NK-92 (cell line): ENCODE data around the gene RHOBTB1.

Source experiments
- DNase-seq: peaks from one replicate; lab custom pipeline; 2025; ENCODE audit not compliant: unreplicated experiment; lab: John Stamatoyannopoulos, UW

RHOBTB1 gene

DNA sequence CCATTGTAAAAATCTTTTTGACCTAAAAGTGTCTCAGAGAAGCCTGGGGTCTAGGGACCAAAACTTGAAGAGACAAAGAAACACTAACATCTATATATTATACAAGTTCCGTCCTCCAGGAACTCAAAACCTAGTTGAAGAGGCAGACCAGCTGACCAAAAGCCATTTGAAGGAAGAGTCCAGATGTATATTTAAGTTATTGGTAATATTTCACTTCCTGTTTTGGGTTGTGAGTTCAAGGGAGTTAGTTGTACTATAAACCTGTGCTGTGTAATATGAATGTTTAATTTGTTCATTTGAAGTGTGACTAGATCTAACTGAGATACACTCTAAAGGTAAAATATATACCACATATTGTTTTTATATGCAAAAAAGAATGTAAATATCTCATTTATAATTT is 120.7 kb downstream of the RHOBTB1 start:
- DNase-seq = no peak

DNA sequence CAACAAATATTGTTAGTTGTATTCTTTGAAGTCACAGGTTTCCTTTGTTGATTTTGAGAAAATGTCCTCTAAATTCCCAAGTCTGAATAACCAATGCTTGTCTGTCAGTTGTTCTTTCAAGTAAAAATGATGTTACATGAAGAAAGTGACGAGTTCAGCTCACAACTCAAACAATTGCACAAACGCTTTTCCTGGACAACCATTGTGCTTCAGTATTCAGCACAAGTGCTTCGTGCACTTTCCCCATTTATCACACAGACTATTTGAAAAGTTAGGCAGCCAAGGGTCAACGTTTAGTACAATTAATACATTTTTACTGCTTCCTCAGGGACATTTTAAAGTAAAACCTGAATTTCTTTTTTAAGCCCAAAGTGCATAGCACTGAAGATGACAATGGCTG is 121.2 kb downstream of the RHOBTB1 start:
- DNase-seq = no peak

DNA sequence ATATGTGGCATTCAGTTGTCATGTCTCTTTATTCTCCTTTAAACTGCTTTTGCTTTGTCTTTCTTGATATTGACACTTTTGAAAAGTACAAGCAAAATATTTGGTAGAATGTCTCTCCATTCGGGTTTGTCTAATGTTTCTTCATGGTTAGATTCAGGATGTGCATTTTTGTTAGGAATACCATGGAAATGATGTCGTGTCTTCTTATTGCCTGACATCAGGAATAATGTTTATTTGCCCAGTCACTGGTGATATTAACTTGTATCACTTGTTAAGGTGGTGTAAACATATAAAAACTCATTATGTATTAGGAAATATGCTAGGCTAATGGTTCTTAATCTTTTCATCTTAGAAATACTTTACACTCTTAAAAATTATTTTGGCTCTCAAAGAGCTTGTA is 122.3 kb downstream of the RHOBTB1 start:
- DNase-seq = no peak

DNA sequence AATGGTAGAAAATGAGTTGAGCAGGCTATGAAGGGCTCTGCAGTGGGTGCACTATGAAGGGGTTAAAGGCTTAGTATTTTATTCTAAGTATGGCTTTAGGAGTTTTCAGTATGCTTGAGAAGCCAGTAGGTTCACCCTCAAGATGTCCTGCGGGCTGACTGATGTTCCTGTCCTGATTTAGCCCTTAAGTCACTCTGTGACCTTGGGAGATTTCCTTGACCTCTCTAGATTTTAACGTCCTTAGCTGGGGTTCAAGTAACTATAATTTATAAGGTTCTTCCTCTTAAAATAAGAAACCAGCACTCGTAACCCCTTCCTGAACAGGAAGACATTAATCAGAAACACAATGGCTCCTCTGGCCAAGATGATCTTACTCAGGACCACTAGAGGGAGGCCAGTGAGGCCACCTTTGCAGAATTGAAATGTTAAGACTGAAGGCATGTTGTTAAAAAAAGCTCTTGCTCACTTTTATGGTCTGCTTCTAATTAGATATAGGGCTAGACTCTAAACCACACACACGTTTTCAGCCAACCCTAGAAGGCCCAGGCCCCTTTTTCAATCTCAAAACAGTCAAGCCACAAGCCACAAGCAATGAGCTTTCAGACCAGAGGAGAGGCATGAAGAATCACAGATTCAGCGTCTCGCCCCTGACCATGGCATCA is 123.8 kb downstream of the RHOBTB1 start:
- DNase-seq = no peak
